Pons (tissue), 1 donor: ENCODE measurements around the gene SORCS3.

ENCODE experiments used
- DNase-seq: peaks from one replicate; pipeline ENCODE4 v3.0.0-alpha.2; 2016; ENCODE audit warnings: low spot score

The SORCS3 gene

DNA sequence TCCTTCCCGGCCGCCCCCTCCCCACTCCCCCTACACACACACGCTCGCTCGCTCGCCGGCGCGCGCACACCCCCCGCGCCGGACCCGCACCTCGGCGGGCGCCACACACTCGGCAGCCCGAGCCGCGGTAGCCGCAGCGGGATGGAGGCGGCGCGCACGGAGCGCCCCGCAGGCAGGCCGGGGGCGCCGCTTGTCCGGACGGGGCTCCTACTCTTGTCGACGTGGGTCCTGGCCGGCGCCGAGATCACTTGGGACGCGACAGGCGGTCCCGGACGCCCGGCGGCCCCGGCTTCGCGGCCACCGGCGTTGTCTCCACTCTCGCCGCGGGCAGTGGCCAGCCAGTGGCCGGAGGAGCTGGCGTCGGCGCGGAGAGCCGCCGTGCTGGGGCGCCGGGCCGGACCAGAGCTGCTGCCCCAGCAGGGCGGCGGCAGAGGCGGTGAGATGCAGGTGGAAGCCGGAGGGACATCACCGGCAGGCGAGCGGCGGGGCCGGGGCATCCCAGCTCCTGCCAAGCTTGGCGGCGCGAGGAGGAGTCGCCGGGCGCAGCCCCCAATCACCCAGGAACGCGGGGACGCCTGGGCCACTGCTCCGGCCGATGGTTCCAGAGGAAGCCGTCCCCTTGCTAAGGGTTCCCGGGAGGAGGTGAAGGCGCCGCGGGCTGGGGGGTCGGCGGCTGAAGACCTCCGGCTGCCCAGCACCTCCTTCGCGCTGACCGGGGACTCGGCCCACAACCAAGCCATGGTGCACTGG is at the start of gene SORCS3:
TSS of gene SORCS3 (plus strand) at position 104 of the 750 bp plus-strand sequence.
- no peak for DNase-seq

GRCh38 chr10:104591441-104591840 is 49.6 kb upstream of the SORCS3 start:
- no peak for DNase-seq

DNA sequence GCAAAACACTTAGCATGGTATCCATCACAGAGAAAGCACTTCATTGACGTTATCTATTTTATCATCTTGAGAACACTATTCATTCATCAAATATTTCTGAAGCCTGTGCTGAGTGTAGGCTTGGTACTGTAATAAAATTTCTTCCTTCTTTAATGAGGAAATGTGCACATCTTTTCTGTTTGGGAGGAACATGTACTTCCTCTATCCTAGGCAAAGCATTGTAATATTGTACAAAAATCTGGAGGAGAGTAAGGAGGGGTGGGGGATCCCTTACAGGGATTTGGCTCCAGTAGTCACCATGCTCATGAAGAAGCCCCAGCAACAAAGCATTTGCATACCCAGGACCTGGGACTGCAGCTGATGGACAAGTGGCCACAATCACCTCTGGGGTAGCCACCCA is 39.9 kb upstream of the SORCS3 start:
- DNase-seq: no peak

- DNase-seq: no peak
These were observed 32.8 kb upstream of the SORCS3 start for GRCh38 chr10:104608091-104608828.

DNA sequence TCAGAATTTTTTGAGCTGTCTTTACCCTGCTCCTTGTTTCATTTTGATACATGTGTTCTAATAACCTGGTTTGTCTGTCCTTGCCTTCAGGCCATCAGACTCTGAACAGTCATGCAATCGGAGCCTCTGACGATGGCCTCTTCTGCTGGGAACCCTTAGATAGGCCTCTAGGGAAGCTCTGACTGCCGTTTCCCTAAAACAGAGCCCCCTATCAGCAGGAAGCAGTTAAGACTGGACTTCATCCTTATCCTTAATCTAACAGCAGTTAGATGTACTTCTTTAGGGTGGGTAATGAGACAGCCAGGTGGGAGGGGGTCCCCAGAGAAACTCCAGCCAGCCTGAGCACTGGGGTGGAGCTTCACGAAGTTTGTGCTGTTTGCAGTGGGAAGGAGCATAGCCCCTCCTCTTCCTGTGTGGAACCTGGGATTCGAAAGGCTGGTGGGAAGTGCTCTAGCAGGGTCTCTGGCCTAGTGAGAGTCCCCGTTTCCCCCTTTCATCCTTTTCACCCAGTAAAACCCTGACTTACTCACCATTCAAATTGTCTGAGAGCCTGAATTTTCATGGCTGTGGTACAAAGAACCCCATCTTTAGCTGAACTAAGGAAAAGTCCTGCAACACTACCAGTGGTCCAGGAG is 28.4 kb upstream of the SORCS3 start:
- DNase-seq: no peak

DNA sequence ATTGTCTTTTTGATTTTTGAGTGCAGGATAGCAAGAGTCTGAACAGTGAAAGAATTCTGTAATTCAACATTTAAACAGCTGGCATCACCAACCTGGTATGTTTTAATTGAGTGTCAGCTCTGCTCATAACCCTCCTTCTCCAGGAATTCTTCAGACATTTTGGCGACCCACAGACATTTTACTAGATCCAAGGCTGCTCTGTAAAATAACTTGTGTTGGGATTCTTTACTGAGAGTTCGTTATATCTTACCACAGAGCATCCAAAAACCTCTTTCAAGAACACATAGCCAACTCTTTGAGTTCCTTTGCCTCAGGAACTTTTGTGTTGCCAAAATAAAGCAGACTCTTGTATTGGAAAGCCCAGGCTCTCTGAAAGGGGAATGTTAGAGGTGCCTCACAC is 27.7 kb upstream of the SORCS3 start:
- no peak for DNase-seq

DNA sequence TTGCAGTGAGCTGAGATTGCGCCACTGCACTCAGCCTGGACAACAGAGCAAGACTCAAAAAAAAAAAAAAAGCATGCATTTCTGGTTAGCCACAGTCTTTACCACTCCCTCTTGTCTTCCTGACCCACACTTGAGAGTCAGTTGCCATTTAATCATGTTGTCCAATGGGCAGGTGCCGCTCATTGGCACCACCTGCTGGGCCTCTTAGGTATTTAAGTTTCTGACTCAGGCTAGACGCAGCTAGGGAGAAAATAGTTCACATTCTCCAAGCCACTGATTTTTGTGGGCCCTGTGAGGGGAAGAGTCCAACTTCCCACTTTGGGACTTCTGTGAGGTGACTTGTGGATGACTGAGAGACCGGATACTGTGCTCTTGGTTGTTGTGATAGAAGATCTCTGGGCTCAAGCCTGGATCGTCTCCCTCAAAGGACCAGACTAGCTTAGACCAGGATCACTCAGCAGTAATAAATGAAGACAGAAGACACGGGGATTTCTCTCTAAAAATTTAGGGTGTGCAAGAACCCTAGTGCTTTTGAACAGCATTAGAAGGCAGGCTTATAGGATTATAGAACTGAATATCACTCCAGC is 26.8 kb upstream of the SORCS3 start:
- DNase-seq: no peak

DNA sequence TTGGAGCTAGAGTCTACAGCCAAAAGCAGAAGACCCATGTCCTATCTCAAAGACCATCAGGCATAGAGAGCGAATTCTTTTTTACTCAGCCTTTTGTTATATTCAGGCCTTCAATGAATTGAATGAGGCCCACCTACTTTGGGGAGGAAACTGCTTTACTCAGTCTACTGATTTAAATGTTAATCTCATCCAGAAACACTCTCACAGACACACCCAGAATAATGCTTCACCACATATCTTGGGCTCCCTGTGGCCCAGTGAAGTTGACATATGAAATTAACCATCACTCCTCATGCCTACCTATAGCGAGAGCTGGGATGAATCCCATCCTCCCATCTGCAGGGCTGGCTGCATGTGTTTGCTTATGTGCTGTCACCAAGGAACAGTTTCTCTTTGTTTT is 26.0 kb upstream of the SORCS3 start:
- DNase-seq: no peak

GRCh38 chr10:104617831-104618230 is 23.3 kb upstream of the SORCS3 start:
- DNase-seq: no peak

GRCh38 chr10:104622175-104622574 is 18.9 kb upstream of the SORCS3 start:
- no peak for DNase-seq

GRCh38 chr10:104622598-104623209 is 18.4 kb upstream of the SORCS3 start:
- no peak for DNase-seq

- no peak for DNase-seq
These were observed 10.4 kb upstream of the SORCS3 start for GRCh38 chr10:104630731-104631130.

- no peak for DNase-seq
These were observed 9.1 kb upstream of the SORCS3 start for GRCh38 chr10:104631946-104632345.

GRCh38 chr10:104638861-104639589 is 2.1 kb upstream of the SORCS3 start:
- DNase-seq: no peak

DNA sequence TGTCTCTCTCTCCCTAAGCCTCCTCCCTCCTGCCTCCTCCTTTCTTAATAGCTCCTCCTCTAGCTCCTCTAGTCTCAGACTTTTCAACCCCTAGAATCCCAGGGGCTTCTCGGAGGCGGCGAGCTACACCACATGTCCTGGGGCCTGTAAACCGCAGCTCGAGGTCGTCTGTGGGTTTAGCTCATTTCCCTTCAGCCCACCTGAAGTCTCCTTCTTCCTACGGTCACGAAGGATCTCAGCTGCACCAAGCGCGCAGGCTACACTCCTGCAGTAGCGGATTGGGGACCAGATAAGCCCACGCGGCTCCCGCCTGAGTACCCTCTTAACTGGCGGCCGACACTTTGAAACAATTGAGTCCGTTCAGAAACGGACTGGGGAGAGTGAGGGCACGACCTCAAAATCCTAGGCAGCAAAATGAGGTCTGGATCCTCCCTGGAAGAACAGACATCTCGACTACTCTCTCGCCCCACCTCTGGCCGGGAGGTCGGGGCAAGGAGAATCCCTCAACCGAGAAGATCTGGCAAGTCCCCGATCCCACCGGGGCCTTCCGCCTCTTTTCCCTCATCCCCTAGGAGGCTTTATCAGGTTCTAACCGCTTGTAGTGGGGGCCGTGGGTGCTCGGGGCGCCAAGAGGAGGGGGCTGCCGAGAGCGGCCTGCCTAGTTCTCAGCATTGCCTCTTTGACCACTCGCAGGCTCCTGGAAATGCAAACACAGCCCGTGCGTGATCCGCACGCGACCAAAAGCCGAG is 1.3 kb upstream of the SORCS3 start:
- DNase-seq: no peak

DNA sequence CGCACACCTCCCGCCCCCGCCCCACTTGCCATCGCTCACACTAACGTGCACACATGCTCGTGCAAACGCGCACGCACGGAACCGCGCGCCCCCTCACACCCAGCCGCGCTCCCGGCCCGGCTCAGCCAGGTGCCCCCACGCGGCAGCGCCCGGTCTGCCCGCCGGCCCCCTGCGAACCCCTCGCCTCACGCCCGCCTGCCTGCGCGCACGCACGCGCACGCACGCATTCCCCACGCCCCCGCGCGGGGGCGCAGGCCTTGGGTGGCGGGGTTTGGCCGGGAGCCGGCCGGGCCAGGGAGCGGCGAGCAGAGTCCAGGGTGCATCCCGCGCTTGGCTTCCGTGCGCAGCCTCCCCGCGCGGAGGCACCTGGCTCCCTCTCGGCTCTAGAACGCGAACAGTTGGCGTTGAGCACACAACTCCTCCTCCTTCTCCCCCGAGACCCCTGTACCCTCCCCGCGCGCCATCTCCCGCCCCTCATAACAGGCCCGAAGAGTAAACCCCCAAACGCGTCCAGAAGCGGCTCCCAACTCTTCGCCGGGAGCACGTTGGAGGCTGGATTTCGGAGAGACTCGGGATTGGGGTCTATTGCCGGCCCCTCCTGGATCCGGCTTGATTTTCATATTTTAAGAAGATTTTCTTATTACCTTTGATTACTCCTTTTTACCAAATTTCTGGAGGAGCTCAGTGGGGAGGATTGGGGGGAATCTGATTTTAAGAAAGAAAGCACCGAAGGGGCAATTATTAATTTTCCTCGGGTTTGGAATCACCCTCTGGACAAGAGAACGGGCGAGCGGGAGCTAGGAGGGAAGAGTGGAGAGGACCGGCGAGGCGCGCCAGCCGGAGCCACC is 527 bp upstream of the SORCS3 start:
- DNase-seq: no peak

DNA sequence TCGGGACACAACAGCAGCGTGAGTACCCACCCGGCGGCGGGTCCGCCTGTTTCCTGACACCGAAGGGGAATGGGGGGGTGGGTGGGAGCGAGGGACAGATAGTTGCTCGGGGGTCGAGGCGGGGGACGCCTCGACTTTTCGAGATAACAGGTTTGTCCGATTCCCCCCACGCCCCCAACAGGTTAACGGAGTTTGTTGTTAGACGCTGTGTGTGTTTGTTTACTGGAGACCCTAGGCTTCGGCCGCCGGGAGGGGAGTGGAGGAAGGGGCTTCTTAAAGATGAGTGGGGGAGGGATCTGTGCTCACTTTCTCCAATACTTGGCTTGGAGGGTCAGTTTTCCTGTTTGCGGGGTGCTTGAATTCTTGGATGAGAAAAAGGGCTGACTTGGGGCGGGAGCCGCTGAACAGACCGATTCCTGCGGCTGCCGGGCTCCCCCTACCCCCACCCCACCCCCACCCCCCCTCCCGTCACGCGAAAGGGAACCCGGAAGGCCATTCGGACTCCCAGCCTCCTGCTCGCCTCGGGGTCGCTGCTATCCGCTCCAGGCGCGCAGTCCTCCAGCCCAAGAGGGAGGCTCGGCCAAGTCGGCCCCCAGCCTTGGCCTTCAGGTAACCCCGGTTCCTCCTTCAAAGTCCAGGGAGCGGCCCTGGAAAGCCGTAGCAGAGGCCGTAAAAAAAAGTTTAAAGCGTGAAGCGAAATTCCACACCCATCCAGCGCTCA is 1.0 kb downstream of the SORCS3 start:
- DNase-seq: no peak

GRCh38 chr10:104642658-104643302 is 1.7 kb downstream of the SORCS3 start:
- DNase-seq: peak; percentile 34

DNA sequence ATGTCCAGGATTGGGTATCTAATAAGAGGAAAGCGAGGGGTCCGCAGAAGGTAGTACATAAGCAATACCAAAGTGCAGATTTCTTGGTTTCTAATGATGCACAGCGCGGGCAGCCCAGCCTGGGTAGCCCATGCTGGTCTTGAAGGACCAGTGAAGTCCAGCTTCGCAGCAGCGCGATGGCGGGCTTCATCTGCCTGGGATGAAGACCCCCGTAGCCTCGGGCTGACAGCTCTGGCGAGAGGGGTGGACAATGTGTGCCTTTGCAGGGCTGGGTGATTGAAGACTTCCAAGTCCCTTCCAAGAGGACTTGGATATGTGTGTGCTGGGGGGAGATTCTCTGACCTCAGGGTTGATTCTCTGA is 2.2 kb downstream of the SORCS3 start:
- DNase-seq: no peak
